NCI-H510A (cell line): ENCODE data around the gene SGCA.

Source experiments
- DNase-seq: peaks from one replicate; lab custom pipeline; 2025; lab: John Stamatoyannopoulos, UW

SGCA gene

GRCh38 chr17:50167371-50167770 lies 1.6 kb downstream of the SGCA start:
- no peak for DNase-seq

GRCh38 chr17:50168319-50168718 lies 2.5 kb downstream of the SGCA start:
- DNase-seq = no peak

GRCh38 chr17:50169121-50169764 lies 3.4 kb downstream of the SGCA start:
- DNase-seq = peak; percentile 30

- DNase-seq = no peak
Observed at GRCh38 chr17:50169881-50170459, 4.2 kb downstream of the SGCA start.

GRCh38 chr17:50170662-50171370 lies 5.0 kb downstream of the SGCA start:
- DNase-seq = no peak

- no peak for DNase-seq
Observed at GRCh38 chr17:50171371-50172071, 5.7 kb downstream of the SGCA start.

- no peak for DNase-seq
Observed at GRCh38 chr17:50172130-50172529, 6.3 kb downstream of the SGCA start.

GRCh38 chr17:50172936-50173334 lies 7.1 kb downstream of the SGCA start:
- DNase-seq = no peak

- DNase-seq = no peak
Observed at GRCh38 chr17:50173335-50173941, 7.6 kb downstream of the SGCA start.

GRCh38 chr17:50174444-50174843 lies 8.6 kb downstream of the SGCA start:
- DNase-seq = no peak

- DNase-seq = no peak
Observed at GRCh38 chr17:50175035-50175807, 9.4 kb downstream of the SGCA start.

- no peak for DNase-seq
Observed at GRCh38 chr17:50176559-50177357, 11.0 kb downstream of the SGCA start.

- DNase-seq = no peak
Observed at GRCh38 chr17:50177476-50177875, 11.7 kb downstream of the SGCA start.

- peak; percentile 89 for DNase-seq
Observed at GRCh38 chr17:50177983-50178834, 12.4 kb downstream of the SGCA start.

- no peak for DNase-seq
Observed at GRCh38 chr17:50180111-50180510, 14.3 kb downstream of the SGCA start.

- DNase-seq = no peak
Observed at GRCh38 chr17:50180620-50181019, 14.8 kb downstream of the SGCA start.

GRCh38 chr17:50181144-50181543 lies 15.3 kb downstream of the SGCA start:
- DNase-seq = no peak

- no peak for DNase-seq
Observed at GRCh38 chr17:50181591-50182560, 16.1 kb downstream of the SGCA start.
